Activated T-cell treated with anti-CD3 and anti-CD28 coated beads, Interleukin-2, amount 50 U/mL, for 48 hours (primary cell): Measurements from ENCODE around the gene TSPAN6.
A peak's percentile ranks its signal among the peaks of the same experiment; 100 is the strongest.

Source experiments
- DNase-seq, 2 experiments: peaks; one replicate each; pipeline ENCODE4 v3.0.0-alpha.2; 2020

Gene TSPAN6

GRCh38 chrX:100636321-100636991 lies at the start of gene TSPAN6:
Gene TSPAN6 (minus strand): TSS chrX:100636806. CDS start chrX:100636694, 112 bp downstream.
- DNase-seq: peak; percentile 78 to 81

DNA sequence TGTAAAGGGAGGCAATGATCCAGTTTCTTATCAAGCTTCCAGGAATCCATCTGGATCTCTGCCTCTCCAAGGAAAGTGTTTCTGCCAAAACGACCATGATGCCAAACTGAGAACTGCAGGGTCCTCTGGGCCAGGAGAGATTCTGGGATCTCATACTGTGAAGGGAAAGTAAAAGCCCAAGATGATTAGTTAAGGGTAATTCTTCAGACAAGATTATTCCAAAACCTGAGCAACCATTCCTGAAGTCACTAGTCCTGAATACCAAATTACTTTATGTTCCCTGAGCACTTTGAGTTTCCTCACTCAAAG lies 49.3 kb upstream of the TSPAN6 start:
- no peak for DNase-seq

DNA sequence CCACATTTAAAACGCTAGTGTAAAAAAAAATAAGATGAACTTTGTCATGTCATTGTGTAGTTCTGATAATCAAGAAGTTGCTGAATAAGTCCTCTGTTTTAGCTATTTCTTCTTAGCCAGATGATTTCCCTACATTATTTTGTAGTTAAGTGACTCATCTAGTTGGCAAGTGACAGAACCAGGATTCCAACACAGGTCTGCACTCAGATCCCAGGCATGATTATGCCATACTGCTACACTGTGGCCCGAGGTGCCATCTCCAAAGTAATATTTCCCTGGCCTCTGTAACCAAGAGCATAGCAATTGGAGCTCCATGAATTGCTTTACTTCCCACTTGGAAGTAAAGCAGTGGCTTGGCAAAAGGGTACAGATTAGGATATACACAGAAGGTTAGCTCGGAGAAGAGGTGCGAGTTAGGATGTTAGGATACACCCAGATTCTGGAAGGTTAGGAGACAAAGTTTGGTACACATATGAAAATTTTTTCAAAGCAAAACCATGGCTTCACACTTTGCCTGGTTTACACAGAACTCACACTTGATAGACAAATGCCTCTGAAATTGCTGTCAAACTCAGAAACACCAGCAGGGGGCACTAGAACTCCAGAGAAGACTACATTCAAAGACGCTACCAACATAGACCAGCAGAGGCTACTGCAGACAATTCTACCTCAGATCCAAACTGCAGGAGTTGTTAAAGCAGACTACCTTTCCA lies 48.8 kb upstream of the TSPAN6 start:
- peak; percentile 80 to 81 for DNase-seq

DNA sequence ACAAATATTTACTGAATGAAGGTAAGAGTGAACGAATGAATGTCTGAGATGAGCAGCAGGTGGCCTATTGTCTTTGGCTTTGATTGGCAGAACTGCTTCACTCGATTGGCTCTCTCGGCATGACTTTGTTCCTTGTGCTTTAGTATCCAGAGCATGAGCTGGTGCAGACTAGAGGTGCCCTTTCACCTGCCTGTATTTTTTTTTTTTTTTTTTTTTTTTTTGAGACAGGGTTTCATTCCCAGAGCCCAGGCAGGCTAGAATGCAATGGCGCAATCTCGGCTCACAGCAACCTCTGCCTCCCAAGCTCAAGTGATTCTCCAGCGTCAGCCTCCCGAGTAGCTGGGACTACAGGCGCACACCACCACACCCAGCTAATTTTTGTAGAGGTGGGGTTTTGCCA lies 46.3 kb upstream of the TSPAN6 start:
- no peak for DNase-seq

GRCh38 chrX:100681599-100681998 lies 45.0 kb upstream of the TSPAN6 start:
- no peak for DNase-seq

DNA sequence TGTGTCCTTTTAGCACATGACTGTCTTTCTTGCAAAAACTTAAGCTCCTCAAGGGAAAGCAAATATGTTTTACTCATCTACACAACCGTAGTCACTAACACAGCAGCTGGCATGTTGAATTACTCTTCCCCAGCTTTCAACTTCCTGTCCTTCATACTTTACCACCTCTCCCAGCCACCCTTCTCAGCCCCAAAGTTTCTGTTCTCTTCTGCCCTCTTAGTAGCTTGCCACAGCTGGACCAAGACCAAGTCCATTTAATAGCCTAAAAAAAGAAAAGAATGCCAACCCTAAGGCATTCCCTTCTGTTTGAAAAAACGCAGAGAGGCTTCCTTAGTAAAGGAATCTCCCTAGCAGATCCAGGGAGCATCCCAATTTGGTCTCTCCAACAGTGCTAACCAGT lies 44.1 kb upstream of the TSPAN6 start:
- DNase-seq: no peak

DNA sequence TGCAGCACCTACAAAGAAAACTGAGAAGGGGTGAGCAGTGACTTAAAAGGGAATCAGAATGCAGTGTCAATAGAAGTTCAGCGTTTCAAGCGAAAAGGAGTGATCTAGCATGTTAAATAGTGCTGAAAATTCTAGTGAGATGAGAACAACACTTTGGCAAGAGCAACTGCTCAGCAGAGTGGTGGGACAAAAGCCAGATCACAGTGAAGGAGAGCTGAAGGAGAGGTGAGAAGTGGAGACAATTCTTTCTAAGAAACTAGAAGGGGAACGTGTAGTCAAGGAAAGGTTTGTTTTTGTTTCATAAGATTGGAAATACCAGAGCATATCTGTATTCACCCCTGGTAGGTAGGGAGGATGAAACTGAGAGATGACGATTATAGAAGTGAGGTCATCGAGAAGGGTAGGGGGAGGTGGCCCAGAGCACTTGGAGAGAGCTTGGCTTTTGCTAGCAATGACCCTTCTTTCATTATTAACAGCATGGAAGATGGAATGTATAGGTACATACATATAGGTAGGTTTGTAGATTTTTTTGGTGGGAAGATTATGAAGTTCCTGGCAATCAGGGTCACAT lies 41.1 kb upstream of the TSPAN6 start:
- DNase-seq: no peak

DNA sequence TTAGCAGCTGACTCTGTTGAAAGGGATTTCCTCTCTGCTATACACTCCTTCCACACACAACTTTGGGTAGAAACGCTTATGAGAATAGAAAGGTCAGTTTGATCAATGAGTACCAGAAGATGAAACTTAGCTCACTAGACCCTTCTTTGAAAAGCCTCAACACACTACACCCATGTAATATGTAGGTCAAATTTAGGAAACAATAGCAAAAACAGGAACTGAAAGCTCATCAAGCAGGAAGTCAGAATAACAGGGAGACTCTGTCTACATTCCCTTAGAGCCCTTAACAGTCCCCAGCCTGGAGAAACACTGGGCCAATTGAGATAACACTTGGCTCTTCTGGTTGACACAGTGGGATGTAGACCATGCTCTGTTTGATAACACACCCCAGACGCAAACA lies 38.1 kb upstream of the TSPAN6 start:
- DNase-seq: no peak

GRCh38 chrX:100673397-100673953 lies 36.9 kb upstream of the TSPAN6 start:
- DNase-seq: no peak

DNA sequence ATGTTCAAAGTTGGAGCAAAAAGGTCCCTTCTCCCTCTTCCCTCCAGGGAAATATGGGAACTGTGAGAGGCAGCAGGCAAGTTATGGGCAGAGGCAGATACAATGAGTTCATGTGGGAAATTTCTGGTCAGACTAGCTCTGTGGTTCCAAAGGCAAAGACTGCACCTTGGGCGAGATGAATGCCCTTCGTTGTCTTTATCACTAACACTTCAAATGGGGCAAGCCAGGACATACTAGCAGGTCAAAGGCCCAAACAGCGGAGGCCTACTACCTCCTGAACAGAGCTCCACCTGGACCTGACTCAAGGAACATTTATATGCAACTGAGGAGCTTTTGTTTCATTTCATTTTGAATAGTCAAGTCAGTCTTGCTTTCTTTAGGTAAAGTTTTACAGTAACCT lies 36.4 kb upstream of the TSPAN6 start:
- no peak for DNase-seq

GRCh38 chrX:100663642-100664041 lies 27.0 kb upstream of the TSPAN6 start:
- no peak for DNase-seq

DNA sequence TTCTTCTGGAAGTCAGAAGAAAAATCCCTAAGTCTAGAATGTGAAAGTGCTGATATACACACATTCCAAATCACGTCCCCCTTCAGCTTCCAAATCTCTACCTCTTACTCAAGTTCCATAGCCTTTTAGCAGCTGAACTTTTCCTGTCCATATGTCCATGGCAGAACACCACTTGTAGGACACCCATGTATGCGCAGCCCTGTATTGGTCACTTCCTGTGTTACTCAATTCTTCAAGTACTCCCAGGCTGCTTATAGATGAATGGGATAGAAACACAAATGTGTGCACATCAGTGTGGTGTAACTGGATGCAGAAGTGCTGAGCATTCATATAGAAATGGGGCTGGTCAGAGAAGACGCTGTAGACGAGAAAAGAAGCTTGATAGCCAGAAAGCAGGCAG lies 26.2 kb upstream of the TSPAN6 start:
- no peak for DNase-seq

DNA sequence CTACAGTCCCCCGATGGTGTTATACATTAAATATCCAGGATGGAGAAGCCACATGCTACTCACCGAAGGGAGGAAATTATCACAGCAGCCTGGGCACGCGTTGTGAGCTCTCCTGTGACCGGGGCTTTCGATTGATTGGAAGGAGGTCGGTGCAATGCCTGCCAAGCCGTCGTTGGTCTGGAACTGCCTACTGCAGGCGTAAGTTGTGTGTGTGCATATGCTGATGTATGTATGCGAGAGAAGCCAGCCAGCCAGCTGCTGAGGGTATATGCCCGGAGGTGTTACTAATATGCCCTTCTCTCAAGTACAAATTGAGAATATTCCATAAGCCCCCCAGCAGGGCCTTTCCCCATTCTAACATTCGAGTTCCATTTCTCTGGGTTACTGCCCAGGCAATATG lies 25.6 kb upstream of the TSPAN6 start:
- no peak for DNase-seq

GRCh38 chrX:100659431-100660137 lies 23.0 kb upstream of the TSPAN6 start:
- no peak for DNase-seq

- no peak for DNase-seq
Observed at GRCh38 chrX:100658941-100659381, 22.4 kb upstream of the TSPAN6 start.

DNA sequence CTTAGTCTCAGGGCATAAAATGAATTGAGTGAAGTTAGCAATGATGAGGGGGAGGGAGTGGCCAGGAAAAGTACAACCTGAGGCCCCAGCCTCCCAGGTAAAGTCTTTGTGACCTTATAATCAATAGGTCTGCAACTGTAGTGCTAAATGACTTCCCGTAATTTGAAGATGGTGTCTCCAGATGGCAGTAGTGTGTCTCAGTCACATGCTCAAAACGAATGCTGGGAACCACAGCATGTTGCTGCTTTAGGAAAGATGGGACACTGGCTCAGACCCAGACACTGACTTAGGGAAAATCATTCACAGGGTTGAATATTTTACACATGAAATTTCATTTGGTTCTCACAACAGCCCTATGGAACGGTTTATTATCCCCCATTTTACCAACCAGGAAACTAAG lies 17.7 kb upstream of the TSPAN6 start:
- no peak for DNase-seq

DNA sequence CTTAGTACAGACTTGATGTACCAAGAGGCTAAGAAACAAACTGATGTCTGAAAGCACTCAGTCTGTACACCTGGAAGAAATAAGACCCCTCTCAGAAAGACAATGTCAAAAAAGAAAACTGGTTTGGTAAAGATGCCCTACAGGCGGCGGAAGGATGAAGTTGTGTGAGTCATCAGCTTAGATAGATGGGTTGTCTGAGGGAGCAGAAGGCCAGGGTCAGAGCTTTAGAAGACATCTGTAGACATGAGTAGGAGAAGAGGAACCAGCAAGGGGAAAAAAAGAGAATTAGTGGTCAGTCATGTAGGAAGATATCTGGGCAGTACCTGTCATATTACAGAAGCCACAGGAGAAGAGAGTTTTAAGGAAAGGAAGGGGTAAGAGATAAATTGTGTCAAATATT lies 15.7 kb upstream of the TSPAN6 start:
- DNase-seq: no peak

DNA sequence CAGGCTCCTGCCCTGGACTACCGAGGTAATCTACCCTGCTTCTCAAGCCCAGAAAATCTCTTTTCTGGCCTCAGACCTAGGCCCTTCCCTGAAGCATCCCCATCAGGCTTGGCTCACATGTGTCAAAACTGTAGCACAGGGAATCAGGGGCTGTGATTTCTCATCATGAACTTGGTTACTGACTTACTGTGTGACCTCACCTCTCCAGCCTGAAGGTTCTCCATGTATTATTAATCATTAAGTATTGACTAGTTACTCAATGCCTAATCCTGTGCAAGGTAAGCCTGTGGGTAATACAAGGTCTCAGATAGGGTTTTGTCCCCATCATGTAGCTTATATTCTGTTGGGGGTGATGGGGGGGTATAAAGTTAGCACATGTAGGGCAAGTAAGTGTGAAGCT lies 14.2 kb upstream of the TSPAN6 start:
- no peak for DNase-seq

GRCh38 chrX:100649550-100650356 lies 13.1 kb upstream of the TSPAN6 start:
- no peak for DNase-seq

- DNase-seq: no peak
Observed at GRCh38 chrX:100648458-100649417, 12.1 kb upstream of the TSPAN6 start.

GRCh38 chrX:100647739-100648138 lies 11.1 kb upstream of the TSPAN6 start:
- no peak for DNase-seq
